HG02943 (cell line): Measurements from ENCODE around the gene ZFYVE9.
A peak's percentile ranks its signal among the peaks of the same experiment; 100 is the strongest.
"Not testable (repeated sequence)": the region's sequence is repeated elsewhere in the genome, so short reads cannot be mapped to it uniquely, and the experiment has no call there.

Source experiments
- ATAC-seq: cut with Tn5 transposase; IDR thresholded peaks from one replicate; pipeline ENCODE4 v1.9.1; 2021; ENCODE audit warnings: mild to moderate bottlenecking, low read depth, moderate library complexity; ENCODE audit not compliant: unreplicated experiment

Gene ZFYVE9

GRCh38 chr1:52141513-52142219 is at the start of gene ZFYVE9:
Gene ZFYVE9 (plus strand): TSS chr1:52142089. CDS start chr1:52233207, 91,118 bp downstream.
- peak; percentile 75 for ATAC-seq

GRCh38 chr1:52094300-52094699 is 47.6 kb upstream of the ZFYVE9 start:
- ATAC-seq: not testable (repeated sequence)

- ATAC-seq: no peak
Observed at GRCh38 chr1:52096216-52096615, 45.7 kb upstream of the ZFYVE9 start.

GRCh38 chr1:52098139-52098871 is 43.6 kb upstream of the ZFYVE9 start:
- no peak for ATAC-seq

- ATAC-seq: no peak
Observed at GRCh38 chr1:52102336-52103013, 39.4 kb upstream of the ZFYVE9 start.

- no peak for ATAC-seq
Observed at GRCh38 chr1:52111492-52111891, 30.4 kb upstream of the ZFYVE9 start.

GRCh38 chr1:52112489-52112888 is 29.4 kb upstream of the ZFYVE9 start:
- ATAC-seq: no peak

GRCh38 chr1:52119301-52120079 is 22.4 kb upstream of the ZFYVE9 start:
- no peak for ATAC-seq

GRCh38 chr1:52122384-52122783 is 19.5 kb upstream of the ZFYVE9 start:
- no peak for ATAC-seq

- no peak for ATAC-seq
Observed at GRCh38 chr1:52123622-52124021, 18.3 kb upstream of the ZFYVE9 start.

GRCh38 chr1:52125736-52126359 is 16.0 kb upstream of the ZFYVE9 start:
- ATAC-seq: no peak

GRCh38 chr1:52127181-52128180 is 14.4 kb upstream of the ZFYVE9 start:
- no peak for ATAC-seq

GRCh38 chr1:52139817-52140540 is 1.9 kb upstream of the ZFYVE9 start:
- no peak for ATAC-seq

GRCh38 chr1:52140633-52141512 is 1.0 kb upstream of the ZFYVE9 start:
- no peak for ATAC-seq

- peak; percentile 42 for ATAC-seq
Observed at GRCh38 chr1:52142220-52143183, 613 bp downstream of the ZFYVE9 start.

GRCh38 chr1:52145137-52145536 is 3.2 kb downstream of the ZFYVE9 start:
- ATAC-seq: no peak
